Islet precursor cell (in vitro differentiated cells): ENCODE results near the gene SERPINA1.
A peak's percentile ranks its signal among the peaks of the same experiment; 100 is the strongest.
"Not testable (repeated sequence)": the region's sequence is repeated elsewhere in the genome, so short reads cannot be mapped to it uniquely, and the experiment has no call there.

Experiments used
- DNase-seq: peaks from one replicate; pipeline ENCODE4 v3.0.0-alpha.2; 2018

Gene SERPINA1

GRCh38 chr14:94388384-94389103, at the start of gene SERPINA1:
Gene SERPINA1 (minus strand): TSS chr14:94388602. CDS start chr14:94383237, 5,365 bp downstream.
- peak; percentile 88 for DNase-seq

GRCh38 chr14:94428610-94429009, 40.2 kb upstream of the SERPINA1 start:
- DNase-seq = no peak

- no peak for DNase-seq
Measured at GRCh38 chr14:94427016-94427613, 38.7 kb upstream of the SERPINA1 start.

GRCh38 chr14:94426526-94426925, 38.1 kb upstream of the SERPINA1 start:
- no peak for DNase-seq

- no peak for DNase-seq
Measured at GRCh38 chr14:94424371-94424770, 36.0 kb upstream of the SERPINA1 start.

- peak; percentile 90 for DNase-seq
Measured at GRCh38 chr14:94423453-94424056, 35.2 kb upstream of the SERPINA1 start.

- no peak for DNase-seq
Measured at GRCh38 chr14:94421316-94421715, 32.9 kb upstream of the SERPINA1 start.

- not testable (repeated sequence) for DNase-seq
Measured at GRCh38 chr14:94417497-94418205, 29.2 kb upstream of the SERPINA1 start.

GRCh38 chr14:94412671-94413638, 24.6 kb upstream of the SERPINA1 start:
- DNase-seq = no peak

GRCh38 chr14:94411638-94412037, 23.2 kb upstream of the SERPINA1 start:
- DNase-seq = no peak

- not testable (repeated sequence) for DNase-seq
Measured at GRCh38 chr14:94409430-94409829, 21.0 kb upstream of the SERPINA1 start.

GRCh38 chr14:94408546-94409095, 20.2 kb upstream of the SERPINA1 start:
- DNase-seq = no peak

GRCh38 chr14:94407906-94408305, 19.5 kb upstream of the SERPINA1 start:
- no peak for DNase-seq

- no peak for DNase-seq
Measured at GRCh38 chr14:94406910-94407309, 18.5 kb upstream of the SERPINA1 start.

- no peak for DNase-seq
Measured at GRCh38 chr14:94405486-94405885, 17.1 kb upstream of the SERPINA1 start.

GRCh38 chr14:94404561-94404960, 16.2 kb upstream of the SERPINA1 start:
- DNase-seq = no peak

GRCh38 chr14:94403312-94403932, 15.0 kb upstream of the SERPINA1 start:
- no peak for DNase-seq

GRCh38 chr14:94401083-94401482, 12.7 kb upstream of the SERPINA1 start:
- DNase-seq = no peak

- no peak for DNase-seq
Measured at GRCh38 chr14:94400422-94400841, 12.0 kb upstream of the SERPINA1 start.

- peak; percentile 57 for DNase-seq
Measured at GRCh38 chr14:94398536-94398935, 10.1 kb upstream of the SERPINA1 start.

GRCh38 chr14:94398182-94398479, 9.7 kb upstream of the SERPINA1 start:
- peak; percentile 85 for DNase-seq
